Right renal cortex interstitium (tissue), 3 donors: Measurements from ENCODE around the gene C6orf89. TPM values are rescaled to one million over a fixed set of nuclear protein-coding genes. Genes with fewer than 3 reads are reported as not detected.
"Not testable (repeated sequence)": the region's sequence is repeated elsewhere in the genome, so short reads cannot be mapped to it uniquely, and the experiment has no call there.

Experiments
- DNase-seq, 3 donors: peaks; one replicate each; pipeline ENCODE4 v3.0.0-alpha.2; 2013; ENCODE audit warnings: low read depth in 3 of 3, low spot score in 2 of 3
- polyA plus RNA-seq, 3 donors: library from polyadenylated mRNA; unstranded; fragments of 120-200 nt; gene quantifications; one replicate each; pipeline ENCODE4 v1.2.1, GENCODE V29; 2013; ENCODE audit not compliant: insufficient read length in 3 of 3

C6orf89 gene
- polyA plus RNA-seq, 3 donors, result 46.9 to 49.8 (median 48.8) TPM

GRCh38 chr6:36886950-36887618 is 1.3 kb downstream of the C6orf89 start:
- DNase-seq, result no peak

- DNase-seq, result no peak
Measured at GRCh38 chr6:36888115-36888643, 2.4 kb downstream of the C6orf89 start.

- DNase-seq, result no peak
Measured at GRCh38 chr6:36888654-36889481, 3.1 kb downstream of the C6orf89 start.

- DNase-seq, result no peak
Measured at GRCh38 chr6:36890112-36890663, 4.4 kb downstream of the C6orf89 start.

- DNase-seq, result not testable (repeated sequence)
Measured at GRCh38 chr6:36891153-36891552, 5.4 kb downstream of the C6orf89 start.

GRCh38 chr6:36893976-36894932 is 8.5 kb downstream of the C6orf89 start:
- DNase-seq, result no peak

GRCh38 chr6:36897609-36898008 is 11.9 kb downstream of the C6orf89 start:
- DNase-seq, result no peak

GRCh38 chr6:36904114-36904513 is 18.4 kb downstream of the C6orf89 start:
- DNase-seq, result no peak

GRCh38 chr6:36904851-36905393 is 19.2 kb downstream of the C6orf89 start:
- no peak for DNase-seq

GRCh38 chr6:36906539-36907325 is 21.0 kb downstream of the C6orf89 start:
- DNase-seq, result no peak

GRCh38 chr6:36907781-36908180 is 22.0 kb downstream of the C6orf89 start:
- no peak for DNase-seq

GRCh38 chr6:36908747-36909146 is 23.0 kb downstream of the C6orf89 start:
- DNase-seq, result no peak

- DNase-seq, result no peak
Measured at GRCh38 chr6:36912030-36912454, 26.3 kb downstream of the C6orf89 start.

- DNase-seq, result no peak
Measured at GRCh38 chr6:36912586-36912985, 26.8 kb downstream of the C6orf89 start.

- no peak for DNase-seq
Measured at GRCh38 chr6:36913082-36913481, 27.3 kb downstream of the C6orf89 start.

GRCh38 chr6:36914227-36914794 is 28.6 kb downstream of the C6orf89 start:
- DNase-seq, result no peak

- DNase-seq, result no peak
Measured at GRCh38 chr6:36915599-36915998, 29.8 kb downstream of the C6orf89 start.

- no peak for DNase-seq
Measured at GRCh38 chr6:36916126-36916525, 30.4 kb downstream of the C6orf89 start.
